Retinal pigment epithelial cell (primary cell): ENCODE results near the gene DLAT.
"Not testable (repeated sequence)": the region's sequence is repeated elsewhere in the genome, so short reads cannot be mapped to it uniquely, and the experiment has no call there.

Experiments used
- DNase-seq: peaks from one replicate; pipeline ENCODE4 v3.0.0-alpha.2; 2010; ENCODE audit warnings: low read depth
- H3K4me3 ChIP-seq: 2 replicates; pipeline ENCODE4 v1.5.1; 2011; ENCODE audit warnings: mild to moderate bottlenecking, low read length, control low read depth, moderate library complexity
- TF ChIP-seq, protein P1 (sequence below): conservative IDR thresholded peaks from 2 replicates; pipeline ENCODE4 v1.5.1; 2011; ENCODE audit warnings: low read depth, low read length, control low read depth, inconsistent platforms

DLAT gene

DNA sequence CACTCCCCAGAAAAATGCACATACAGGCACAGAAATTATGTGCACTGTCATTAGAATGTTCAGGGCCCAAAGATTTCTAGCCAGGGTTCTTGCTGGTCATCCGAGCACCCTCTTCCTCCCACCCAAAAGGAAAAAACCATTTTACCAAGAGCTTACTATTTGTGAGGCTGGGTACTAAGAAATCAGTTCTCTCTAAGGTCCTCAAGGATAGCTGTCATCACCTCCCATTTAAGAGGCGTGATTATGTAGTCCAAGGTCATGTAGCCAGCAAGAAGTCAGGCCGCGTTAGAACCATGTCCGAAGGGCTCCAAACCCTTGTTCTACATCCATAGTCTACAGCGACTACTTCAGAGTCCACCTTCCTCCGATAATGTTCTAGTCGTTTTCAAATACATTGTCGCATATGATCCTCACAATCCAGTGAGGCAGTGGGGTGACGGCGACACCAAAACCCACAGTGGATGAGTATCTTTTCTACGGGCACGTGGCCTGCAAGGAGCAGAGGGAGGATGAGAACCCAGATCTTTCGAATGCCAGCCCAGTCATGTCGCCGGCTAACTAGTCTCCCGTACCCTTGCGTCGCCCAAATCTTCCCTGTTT lies 60.7 kb downstream of the DLAT start:
- no peak for DNase-seq

DNA sequence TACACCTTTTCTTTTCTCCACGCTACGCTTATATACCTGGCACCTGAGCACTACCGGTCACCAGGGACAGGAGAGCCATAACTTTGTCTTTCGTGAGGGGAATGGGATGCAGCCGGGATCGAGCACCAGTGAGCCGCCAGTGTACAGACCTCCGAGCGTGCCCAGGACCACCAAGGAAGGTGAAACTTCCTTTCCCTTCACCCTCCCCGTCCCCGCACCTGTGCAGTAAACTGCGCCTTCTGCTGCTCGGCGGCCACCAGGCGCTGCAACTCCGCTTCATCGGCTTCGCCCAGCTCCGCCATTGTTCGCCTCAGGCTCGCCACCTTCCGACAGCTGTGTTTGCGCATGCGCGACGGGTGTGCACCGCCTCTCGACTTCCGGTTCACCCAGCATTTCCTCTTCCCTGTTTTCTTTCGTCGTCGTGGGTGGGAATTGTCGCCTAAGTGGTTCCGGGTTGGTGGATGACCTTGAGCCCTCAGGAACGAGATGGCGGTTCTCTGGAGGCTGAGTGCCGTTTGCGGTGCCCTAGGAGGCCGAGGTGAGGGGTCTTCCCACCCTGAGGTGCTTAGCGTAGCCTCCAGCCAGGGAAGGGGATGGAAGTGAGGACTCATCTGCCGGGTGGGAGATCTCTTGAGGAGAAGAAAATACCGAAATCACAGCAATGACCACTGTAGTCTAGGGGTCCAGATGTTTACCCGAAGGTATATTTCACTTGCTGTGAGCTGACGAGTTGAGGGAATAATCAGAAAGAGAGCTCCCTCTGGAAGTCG lies 61.4 kb downstream of the DLAT start, which contains the start of the genes SDHD and TIMM8B:
TSS of gene SDHD (plus strand) at position 452 of the 770 bp plus-strand sequence. CDS start at position 487, 35 bp downstream.
TSS of gene TIMM8B (minus strand) at position 335 of the 770 bp plus-strand sequence. CDS start at position 302, 33 bp downstream.
- peak within 1 kb of the TSS; percentile 98 for H3K4me3 ChIP-seq
- TF ChIP-seq, protein P1, sequence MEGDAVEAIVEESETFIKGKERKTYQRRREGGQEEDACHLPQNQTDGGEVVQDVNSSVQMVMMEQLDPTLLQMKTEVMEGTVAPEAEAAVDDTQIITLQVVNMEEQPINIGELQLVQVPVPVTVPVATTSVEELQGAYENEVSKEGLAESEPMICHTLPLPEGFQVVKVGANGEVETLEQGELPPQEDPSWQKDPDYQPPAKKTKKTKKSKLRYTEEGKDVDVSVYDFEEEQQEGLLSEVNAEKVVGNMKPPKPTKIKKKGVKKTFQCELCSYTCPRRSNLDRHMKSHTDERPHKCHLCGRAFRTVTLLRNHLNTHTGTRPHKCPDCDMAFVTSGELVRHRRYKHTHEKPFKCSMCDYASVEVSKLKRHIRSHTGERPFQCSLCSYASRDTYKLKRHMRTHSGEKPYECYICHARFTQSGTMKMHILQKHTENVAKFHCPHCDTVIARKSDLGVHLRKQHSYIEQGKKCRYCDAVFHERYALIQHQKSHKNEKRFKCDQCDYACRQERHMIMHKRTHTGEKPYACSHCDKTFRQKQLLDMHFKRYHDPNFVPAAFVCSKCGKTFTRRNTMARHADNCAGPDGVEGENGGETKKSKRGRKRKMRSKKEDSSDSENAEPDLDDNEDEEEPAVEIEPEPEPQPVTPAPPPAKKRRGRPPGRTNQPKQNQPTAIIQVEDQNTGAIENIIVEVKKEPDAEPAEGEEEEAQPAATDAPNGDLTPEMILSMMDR: peak; percentile 42
- peak; percentile 85 for DNase-seq

More for the DNA sequence above, 60.7 kb downstream of the DLAT start:
- TF ChIP-seq, protein P1: no peak
- H3K4me3 ChIP-seq: peak overlapping the region; percentile 98

DNA sequence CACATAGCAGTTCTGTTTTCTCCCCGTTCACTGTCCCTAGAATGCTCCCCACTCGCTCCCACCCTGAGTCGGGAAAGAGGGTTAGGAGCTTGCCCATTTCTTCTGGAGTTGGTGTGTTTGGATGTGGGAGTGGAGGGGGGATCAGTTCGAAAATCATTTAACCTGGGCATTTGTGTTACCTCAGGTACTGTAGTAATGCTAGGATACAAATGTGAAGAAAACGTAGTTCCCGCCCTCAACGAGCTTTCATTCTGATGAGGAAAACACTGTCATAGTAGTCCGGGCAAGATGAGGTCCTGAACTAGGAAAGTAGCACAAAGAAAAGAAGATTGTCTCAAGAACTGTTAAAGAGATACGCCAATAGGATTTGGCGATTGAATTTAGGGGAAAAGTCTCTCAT lies 62.0 kb downstream of the DLAT start:
- DNase-seq: no peak
- TF ChIP-seq, protein P1: no peak
- H3K4me3 ChIP-seq: peak overlapping the region; percentile 98

DNA sequence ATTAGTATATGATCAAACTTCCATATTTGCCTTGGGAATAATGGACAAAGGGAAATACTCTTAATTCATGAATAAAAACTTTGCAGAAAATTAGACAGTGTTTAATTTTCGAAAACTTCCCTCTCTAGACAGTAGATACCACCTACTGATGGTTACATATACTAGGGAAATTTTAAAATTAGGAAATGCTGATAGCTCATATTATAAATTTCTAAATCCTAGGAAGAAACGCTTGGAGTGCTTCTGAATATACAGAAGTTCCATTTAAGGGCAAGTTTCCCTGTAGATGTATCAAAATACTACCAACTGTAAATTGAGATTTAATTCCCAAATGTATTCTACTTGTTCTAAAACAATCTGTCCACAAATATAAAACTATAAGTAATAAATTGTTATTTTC lies 70.1 kb downstream of the DLAT start:
- not testable (repeated sequence) for DNase-seq, H3K4me3 ChIP-seq

DNA sequence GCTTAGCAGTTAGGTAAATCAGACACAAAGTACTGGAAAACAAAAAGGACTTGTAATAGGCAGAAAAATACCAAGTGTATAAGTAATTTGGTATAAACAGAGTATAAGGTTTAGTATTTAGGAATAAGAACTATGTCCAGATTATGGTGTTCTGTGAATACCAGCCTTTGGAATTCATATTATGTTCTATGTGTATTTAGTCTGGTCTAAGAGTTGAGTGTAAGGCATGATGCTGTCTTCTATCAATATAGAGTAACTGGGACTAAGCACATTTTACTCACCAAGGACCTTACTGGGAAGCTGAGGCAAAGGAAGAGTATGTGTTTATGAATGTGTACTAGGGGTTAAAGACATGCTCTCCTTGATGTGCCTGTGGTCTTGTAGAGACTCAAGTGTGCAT lies 71.0 kb downstream of the DLAT start:
- no peak for DNase-seq
- H3K4me3 ChIP-seq: no peak overlapping the region
- TF ChIP-seq, protein P1: no peak

DNA sequence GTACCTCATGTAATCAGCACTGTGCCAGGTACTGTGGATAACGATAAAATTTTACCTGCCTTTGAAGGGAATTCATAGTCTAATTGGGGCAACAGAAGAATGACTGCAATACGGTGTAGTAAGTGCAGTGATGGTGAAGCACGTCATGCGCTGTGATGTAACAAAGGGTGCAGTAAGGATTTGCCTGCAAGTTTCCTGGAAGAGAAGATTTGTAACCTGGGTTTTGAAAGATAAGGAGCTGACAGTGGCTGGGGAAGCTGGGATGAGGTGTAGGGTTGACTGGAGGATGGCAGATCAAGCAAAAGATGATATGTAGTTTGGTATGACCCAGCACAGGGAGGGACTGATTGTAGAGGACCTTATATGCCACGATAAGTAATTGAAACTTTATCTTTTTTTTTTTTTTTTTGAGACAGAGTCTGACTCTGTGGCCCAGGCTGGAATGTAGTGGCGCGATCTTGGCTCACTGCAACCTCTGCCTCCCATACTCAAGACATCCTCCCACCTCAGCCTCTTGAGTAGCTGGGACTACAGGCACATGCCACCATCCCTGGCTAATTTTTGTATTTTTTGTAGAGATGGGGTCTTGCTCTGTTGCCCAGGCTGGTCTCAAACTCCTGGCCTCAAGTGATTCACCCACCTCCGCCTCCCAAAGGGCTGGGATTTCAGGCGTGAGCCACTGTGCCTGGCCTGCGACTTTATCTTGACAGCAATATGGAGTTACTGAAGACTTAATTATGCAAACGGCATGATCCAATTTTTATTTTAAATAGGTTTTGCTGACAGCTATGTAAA lies 72.7 kb downstream of the DLAT start:
- TF ChIP-seq, protein P1: no peak
- no peak for DNase-seq
- H3K4me3 ChIP-seq: no peak overlapping the region

DNA sequence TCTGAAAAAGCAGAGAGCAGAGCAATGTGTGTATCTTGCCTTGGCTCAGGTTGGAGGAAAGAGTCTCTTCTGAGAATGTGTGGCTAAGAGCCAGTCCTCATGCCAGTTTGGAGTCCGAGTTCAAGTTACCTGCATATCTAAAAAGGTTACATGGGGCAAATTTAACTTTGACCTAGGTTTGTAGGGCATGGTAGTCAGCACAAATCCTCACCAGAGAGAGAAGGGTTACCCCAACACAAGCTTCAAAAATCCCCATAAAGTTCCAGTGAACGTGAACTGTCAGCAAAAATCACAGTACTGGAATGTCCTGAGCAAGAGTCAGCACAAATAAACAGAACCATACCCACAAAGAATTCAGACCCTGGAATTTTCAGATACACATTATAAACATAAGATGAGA lies 75.3 kb downstream of the DLAT start:
- TF ChIP-seq, protein P1: no peak
- DNase-seq: no peak
- H3K4me3 ChIP-seq: no peak overlapping the region
